Measurements from ENCODE around the gene MXI1.
"Not testable (repeated sequence)": the region's sequence is repeated elsewhere in the genome, so short reads cannot be mapped to it uniquely, and the experiment has no call there.

The MXI1 gene

DNA sequence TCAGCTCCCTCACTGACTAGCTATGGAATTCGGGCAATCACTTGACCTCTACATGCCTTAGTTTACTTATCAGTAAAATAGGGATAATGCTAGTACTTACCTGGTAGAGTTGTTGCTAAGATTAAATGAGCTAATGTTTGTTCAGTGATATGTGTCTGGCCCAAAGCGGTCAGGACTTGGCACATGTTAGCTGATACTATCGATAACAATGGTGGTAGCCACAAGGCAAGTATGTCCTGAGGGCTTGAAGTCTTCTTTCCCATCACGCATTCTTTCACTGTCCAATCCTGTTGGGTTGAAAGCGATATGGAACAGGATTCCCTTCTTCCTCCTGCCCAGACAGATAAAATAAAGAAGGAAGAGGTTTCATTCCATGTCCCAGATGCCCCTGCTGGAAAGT, 25.5 kb upstream of the MXI1 start:
- DNase-seq (ENCODE audit: low spot score) = no peak

DNA sequence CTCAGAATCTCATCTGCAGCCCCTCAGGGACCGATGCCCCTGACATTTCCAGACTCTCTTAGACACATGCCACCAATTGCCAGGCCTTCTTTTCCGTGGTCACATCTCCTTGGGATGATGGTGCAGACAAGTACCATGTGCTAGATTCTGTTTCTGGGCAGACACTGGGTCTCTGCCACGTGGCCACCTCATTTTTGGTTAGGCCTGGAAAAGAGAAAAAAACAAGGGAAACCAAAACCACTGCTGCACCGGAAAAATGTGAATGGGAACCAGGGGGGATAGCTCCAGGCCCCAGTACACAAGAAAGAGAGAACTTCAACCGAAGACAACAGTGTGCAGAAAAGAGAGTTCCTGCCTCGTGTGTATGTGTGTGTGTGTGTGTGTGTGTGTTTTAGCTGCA, 23.0 kb upstream of the MXI1 start:
- no peak for DNase-seq (ENCODE audit: low spot score)

DNA sequence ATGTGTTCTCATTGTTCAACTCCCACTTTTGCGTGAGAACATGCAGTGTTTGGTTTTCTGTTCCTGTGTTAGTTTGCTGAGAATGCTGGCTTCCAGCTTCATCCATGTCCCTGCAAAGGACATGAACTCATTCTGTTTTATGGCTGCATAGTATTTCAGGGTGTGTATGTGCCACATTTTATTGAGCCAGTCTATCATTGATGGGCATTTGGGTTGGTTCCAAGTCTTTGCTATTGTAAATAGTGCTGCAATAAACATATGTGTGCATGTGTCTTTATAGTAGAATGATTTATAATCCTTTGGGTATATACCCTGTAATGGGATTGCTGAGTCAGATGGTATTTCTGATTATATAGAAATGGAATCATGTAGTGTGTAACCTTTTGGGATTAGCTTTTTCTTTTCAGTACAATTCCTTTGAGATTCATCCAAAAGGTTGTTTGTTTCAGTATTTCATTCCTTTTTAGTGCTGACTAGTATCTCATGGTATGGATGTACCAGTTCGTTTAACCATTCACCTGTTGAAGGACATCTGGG, 21.7 kb upstream of the MXI1 start:
- not testable (repeated sequence) for DNase-seq (ENCODE audit: low spot score)

DNA sequence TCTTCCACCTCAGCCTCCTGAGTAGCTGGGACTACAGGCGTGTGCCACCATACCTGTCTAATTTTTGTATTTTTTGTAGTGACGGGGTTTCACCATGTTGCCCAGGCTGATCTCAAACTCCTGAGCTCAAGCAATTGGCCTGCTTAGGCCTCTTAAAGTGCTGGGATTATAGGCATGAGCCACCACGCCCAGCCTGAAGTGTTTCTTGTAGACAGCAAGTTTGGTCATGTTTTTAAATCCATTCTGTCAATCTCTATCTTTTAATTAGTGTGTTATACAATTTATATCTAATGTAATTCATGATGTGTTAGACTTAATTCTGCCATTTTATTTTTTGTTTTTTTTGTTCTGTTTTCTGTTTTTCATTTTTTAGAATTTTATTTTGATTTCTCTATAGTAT, 17.2 kb upstream of the MXI1 start:
- no peak for DNase-seq (ENCODE audit: low spot score)

DNA sequence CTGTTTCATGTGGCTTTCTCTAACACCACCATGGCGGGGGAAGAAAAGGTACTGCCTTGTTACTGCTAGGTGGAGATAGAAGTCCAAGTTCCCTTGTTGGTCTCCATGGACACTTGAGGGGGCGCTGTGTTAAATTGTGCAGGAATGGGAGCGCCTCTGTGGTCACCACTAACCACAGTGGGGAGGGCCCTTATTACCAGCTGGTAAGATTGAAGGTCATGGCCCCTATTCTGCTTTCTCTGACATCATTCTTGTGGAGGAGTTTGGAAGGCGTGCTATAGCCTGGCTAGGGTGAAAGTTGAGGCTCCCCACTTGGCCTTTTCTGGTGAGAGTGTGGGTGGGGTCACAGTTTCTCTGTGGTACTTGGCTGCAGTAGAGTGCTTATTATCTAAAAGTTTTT, 14.9 kb upstream of the MXI1 start:
- no peak for DNase-seq (ENCODE audit: low spot score)

DNA sequence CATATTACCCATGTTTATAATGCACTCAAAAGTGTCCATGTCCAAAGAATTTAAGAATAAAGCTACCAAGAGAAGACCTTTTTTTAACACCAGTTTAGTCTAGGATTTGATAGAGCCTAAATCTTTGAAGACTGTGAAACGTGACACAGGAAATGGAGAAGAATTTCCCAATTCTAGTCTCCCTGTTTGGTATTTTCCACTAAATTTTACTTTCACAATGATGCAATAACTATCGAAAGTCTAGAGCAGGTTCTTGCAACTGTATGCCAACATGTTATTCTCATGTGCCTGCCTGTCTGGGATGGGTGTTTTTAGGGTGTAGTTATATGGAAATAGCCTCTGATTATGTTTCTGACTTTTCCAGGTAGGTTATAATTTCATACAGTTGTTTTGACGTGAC, 6.9 kb upstream of the MXI1 start:
- no peak for DNase-seq (ENCODE audit: low spot score)

DNA sequence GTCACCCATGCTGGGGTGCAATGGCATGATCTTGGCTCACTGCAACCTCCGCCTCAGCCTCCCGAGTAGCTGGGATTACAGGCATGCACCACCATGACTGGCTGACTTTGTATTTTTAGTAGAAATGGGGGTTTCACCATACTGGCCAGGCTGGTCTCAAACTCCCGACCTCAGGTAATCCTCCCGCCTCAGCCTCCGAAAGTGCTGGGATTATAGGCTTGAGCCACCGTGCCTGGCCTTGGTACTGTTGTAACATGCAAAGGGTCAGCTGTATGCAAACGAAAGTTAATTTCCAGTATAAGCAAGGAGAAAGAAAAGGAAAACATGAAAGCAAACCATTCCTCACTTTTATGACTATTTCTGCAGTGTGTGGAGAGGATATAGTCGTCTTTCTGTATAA, 6.4 kb upstream of the MXI1 start:
- not testable (repeated sequence) for DNase-seq (ENCODE audit: low spot score)

DNA sequence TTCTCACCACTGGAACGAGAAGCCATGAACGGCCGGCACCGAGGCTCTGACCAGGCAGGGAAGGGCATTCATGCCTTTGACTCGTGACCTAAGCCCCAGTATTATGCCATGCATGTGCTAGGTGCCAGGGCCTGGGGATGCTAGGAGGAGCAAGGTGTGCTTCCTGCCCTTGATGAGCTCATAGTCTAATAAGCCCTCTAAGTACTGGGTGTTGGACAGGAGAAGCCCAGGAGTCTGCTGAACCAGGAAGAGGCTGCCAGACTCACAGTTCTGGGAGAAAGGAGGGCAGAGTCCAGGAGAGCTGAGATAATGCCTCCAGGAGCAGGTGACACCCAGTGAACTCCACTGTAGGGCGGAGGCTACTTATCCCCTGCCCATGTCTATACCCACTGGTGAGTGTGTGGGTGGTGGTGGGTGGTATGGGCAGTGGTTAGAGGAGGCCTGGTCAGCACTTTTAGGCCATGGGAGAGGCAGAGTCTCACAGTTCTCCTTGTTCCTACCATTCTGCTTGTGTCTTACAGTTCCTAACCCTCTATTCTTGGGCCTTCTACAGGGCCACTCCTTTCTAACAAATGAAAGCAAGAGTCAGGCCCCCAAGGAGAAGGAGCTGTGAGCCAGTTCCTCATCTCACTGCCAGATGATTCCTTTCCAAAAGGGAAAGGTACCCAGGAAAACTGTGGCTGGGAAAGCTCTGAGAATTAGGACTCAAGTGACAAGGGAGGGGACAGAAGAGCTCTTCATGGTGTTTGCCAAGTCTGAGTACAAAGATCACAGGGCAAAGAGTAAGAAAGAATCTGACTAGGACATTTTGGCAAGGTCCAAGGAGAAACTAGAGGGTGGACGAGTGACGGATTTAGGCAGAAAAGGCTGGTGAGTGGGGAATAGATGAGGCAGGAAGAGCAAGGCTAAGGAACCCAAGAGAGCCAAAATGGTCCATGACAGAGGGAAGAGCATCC, 3.6 kb upstream of the MXI1 start:
- DNase-seq (ENCODE audit: low spot score) = no peak

DNA sequence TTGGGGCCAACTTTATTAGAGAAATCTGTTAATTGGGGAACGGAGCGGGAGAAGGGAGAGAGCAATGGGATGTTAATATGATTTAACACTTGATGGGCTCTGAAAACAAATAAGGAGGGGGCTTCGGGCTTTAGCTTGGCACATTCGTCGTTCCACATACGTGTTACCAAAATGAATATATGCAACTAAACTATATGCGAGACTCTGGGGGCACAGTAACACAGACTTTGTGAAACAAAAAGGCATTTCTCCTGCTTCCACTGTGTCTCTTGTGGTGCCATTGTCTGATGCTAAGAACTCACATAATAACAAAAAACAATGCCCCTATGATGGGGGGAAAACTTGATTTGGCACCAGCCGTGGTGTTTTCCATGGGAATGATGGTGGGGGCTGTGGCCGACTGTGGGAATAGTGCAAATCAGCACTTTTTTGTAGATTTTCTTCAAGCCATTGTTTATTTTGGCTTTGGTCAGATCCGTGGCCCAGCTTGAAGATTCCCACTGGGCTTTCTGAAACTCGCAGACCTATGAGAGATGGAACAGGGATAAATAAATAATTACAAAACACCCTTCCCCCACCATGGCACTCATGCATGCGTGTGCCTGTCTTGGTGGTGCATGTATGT, 2.2 kb upstream of the MXI1 start:
- DNase-seq (ENCODE audit: low spot score) = no peak

DNA sequence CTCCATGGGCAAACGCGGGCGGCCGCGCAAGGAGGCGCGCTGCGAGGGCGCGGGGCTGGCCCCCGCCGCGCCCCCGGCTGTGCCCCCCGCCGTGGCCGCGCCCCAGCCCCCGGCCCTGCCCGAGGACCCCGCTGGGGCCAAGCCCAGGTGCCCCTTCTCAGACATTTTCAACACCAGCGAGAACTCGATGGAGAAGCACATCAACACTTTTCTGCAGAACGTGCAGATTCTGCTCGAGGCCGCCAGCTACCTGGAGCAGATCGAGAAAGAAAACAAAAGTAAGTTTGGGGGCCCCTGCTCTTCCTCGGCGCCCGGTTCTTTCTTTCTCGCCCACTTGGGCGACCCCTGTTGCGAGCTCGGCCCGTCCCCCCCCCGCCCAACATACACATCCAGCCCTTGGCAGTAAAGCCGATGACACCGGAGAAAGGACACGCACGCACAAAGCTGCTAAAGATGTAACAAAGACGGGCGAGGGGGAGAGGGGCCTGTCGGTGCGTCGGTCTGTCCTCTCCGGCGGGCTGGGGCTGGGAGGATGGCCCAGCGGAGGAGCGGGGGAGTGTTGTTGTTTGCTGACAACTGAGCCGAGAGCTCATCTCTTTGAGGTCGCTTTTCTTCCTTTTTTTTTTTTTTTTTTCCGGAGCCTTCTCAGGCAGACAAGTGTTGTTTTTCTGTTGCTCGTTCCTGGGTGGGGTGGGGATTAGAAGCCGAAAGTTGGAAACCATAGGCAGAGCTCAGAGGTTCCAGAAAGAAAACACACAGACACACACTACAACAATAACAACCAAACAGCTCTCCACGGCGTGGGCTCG, 604 bp downstream of the MXI1 start:
- peak; percentile 35 for DNase-seq (ENCODE audit: low spot score)

DNA sequence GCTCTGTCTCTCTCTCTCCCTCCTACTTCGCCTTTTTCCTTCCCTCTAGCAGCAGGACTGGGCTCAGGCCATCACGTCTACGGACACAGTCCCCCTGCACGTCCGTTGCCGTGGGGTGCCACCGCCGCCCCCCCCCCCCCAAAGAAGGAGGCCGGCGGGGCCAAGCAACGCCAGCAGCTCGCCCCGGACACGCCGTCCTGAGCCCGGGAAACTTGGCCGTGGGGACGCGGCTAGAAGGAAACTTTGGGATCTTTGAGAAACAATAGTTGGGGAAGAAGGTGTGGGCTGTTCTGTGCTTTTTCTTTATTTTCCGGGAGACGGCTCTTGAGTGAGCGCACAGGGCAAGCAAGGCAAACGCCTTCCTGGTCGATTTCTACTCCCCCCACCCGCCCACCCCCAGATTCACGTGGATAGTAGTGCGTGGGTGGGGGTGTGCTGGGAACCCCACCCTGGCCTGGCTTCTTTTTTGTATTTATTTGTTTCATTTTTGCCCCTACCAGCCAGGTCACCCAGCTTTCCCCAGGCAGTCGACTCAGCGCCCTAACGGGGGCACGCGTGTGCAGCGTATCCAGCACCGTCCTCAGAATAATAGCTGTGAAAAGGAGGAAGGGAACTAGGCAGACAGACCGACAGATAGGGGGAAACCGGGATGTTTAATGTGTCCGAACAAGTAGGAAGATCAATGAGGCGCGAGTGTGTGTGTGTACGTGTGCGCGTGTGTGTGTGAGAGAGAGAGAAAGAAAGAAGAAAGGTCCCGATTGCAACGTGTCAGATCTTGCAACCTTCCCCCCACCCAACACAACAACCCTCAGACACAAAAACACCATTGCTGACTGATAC, 1.4 kb downstream of the MXI1 start:
- DNase-seq (ENCODE audit: low spot score) = no peak

DNA sequence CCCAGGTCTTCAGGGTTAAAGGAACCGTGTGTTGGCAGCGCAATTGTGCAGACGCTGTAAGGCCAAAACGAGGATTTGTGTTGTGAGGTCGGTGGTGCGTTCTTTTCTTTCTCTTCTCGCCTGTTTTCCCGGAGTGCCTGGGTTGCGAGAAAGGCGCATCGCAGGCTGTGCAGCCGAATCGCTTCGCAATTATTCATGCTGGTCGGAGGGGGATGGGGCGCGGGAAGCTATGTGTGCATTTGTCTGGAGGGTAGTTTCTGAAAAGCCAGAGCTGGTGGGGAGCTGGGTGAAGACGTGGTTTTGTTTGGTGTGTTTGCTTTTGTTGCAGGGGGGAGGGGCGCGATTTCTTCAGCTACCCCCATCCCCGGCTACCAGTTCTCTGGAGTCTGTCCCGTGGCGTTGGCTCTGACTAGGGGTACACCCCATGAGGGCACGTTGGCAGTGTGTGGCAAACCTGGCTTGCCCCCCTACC, 2.1 kb downstream of the MXI1 start:
- DNase-seq (ENCODE audit: low spot score) = peak; percentile 49

DNA sequence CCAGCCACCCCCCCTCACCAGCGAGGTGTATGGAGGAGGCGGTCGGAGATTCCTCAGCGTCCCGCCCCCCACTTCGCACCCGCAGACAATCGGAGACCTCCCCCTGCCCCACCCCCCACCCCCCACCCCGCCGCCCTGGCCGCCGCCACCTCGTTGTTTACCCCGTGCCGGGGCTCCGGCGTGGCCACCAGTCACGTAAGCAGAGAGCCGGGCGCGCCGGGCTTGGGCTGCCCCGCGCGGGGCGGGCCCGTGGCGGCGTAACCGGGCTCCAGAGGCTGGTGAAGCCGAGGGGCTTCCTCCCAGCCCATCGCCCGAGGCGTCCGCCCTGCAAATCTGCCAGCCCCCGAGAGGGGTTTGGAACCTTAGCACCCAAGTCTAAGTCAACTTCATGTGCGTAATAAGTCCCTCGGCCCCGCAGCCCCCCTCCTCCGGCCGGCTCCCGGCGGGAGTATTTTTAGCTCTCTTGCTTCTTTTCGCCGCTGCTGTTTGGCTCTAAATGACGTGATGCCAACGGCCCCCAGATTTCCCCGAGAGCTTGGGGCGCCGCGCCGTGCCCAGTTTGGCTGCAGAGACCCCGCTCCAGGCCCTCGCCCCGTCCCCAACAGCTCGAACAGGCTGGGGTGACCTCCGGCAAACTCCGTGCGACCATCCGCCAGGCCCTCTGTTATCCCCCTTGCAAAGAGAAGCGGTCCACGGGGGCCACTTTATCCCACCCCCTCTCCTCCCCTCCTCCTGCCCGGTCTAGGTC, 2.7 kb downstream of the MXI1 start:
- DNase-seq (ENCODE audit: low spot score) = peak; percentile 31

DNA sequence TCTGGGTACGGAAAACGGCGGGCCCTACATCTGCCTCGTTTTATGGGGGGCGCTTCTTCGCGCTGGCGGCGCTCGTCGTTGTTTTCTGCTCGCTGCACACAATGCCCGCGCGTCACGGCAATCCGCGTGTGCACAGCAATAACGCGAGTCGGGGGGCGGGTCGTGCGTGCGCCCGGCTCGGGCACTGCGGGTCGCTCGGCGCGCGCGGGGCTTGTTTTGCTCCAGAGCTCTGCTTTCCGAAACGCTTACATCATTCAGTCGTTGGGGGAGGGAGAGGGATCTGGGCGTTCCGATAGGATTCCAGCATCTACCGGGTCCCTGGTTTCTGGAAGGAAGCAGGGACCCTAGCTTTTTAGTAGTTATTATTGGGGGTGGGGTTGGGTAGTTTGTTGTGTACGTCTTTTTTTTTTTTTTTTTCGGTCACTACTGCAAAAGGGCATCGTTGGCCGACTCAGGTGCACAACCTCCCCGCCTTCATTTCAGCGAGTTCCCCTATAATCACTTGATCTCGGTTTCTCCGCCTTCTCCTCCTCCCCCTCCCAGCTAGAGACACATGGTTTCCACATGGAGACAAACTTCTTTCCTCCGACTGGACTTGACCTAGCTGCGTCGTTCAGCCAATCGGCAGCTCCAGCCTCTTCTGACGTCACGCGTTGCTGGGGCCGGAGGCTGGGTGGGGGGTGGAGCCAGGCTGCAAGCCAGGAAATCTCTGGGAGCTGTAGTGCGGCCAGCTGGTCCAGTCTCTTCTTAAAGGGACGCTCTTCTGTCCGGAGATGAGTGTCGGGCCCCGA, 3.5 kb downstream of the MXI1 start:
- DNase-seq (ENCODE audit: low spot score) = peak; percentile 96

DNA sequence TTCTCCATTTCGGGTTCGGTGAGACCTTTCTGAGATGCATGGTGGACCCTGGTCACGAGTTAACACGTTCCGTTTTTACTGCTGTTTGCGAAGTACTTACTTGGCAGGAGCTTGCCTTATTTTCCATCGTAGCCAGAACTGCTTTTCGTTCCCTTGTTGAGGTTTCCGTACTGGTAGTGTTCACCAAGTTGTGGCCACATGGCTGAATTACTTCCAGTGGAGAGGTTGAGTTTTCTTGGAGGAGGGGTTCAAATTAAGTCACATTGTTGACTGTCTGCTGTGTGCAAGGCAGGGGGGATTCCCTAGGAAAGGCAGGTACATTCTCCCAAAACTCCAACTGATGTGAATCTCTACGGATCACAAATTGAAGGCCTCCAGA, 4.0 kb downstream of the MXI1 start:
- no peak for DNase-seq (ENCODE audit: low spot score)

DNA sequence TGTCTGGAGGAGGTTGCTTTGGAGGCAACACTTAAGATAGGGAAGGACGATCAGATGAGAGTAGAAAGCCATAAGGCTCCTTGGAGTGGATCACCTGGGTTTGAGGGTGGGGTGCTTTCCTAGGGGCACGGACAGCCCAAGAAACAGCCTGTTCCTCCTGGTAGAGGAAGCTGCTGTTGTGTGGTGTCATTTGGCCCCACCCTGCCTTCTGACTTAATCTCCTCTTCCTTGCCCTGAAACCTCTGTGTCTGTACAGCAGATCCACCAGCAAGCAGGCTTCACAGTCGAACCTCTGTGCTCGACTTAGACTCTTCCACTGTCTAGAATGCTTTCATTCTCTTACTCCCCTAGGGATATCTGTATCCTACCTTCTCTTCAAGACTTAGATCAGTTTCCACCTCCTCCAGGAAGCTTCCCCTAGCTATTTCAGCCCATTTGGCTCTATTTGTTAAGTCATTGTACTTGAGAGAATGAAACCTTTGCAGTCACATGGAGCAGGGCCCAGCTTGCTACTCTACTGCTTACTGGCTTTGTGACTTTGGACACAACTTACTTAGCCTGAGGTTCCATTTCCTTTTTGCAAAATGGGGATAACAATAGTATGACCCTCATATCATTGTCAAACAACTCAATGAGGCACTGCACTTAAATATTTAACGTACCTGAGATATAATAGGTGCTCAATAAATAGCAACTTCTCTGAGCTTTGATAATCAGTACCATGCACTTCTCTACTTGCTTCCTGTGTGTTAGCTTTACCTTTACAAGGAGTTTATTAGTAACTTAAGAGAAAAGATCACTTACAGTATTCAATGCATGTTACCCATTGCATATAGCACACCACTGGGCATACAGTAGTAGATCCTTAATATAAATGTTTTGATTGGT, 5.0 kb downstream of the MXI1 start:
- peak; percentile 39 for DNase-seq (ENCODE audit: low spot score)

DNA sequence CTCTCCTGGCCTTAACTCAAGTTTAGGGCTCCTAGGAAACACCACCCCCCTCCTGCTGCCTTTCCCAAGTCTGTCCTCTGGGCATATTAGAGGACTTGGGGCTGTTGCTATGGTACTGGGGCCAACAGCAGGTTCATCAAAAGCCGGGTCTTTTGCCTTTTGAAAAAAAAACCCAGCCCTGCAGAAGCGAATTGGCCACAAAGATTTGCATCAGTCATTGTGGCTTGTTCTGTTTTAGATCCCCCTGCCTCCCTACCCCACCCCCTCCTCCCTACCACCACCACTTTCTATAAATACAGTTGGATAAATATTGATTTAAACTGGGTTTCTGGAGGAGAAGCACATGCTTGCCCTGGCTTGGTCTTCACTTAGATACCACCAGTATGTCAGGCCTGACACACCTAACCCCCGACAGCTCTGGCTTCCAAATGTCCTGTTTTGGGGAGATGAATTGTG, 7.0 kb downstream of the MXI1 start:
- DNase-seq (ENCODE audit: low spot score) = no peak

DNA sequence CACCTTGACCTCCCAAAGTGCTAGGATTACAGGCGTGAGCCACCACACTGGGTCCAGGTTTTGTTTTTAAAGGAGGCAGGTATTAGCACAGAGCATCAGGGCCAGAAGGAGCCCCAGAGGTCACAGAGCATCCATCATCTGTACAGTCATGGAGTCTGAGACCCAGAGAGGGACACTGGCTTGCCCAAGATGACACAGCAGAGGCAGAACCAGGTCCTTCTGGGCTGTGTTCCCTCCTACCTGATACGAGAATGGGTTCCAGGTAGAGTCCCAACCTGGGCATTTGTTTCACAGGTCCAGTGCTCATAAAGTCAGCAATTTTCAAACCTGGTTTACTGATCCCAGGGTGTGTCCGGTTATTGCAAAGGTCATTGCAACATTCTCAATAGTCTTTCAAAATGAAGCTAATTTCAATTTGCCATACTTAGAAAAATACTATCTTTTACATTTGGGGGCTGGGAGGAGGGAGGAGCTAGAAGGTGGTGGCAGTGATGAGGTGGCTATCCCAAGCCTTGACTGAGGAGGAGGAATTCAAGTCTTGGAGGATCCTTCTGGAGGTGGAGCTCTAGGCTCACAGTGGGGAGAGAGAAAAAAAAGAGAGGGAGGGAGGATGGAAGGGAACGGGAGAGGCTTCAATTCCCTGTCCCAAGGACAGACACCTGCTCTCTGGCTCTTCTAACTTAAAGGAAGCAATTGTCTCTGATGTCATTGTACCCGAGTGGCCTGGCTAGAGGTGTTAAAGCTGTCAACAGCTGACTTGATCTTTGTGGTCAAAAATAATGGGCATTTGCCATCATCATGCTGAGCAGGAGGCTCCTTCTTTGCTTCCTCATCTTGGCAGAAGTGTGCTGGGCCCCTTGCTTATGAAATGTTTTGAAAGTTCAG, 8.1 kb downstream of the MXI1 start:
- no peak for DNase-seq (ENCODE audit: low spot score)
